CD4-positive, alpha-beta T cell treated with Interleukin-17A for 1 hour (primary cell): ENCODE measurements around the gene KIAA1671.

Experiments
- DNase-seq: peaks from one replicate; pipeline ENCODE4 v3.0.0-alpha.2; 2020

Gene KIAA1671

DNA sequence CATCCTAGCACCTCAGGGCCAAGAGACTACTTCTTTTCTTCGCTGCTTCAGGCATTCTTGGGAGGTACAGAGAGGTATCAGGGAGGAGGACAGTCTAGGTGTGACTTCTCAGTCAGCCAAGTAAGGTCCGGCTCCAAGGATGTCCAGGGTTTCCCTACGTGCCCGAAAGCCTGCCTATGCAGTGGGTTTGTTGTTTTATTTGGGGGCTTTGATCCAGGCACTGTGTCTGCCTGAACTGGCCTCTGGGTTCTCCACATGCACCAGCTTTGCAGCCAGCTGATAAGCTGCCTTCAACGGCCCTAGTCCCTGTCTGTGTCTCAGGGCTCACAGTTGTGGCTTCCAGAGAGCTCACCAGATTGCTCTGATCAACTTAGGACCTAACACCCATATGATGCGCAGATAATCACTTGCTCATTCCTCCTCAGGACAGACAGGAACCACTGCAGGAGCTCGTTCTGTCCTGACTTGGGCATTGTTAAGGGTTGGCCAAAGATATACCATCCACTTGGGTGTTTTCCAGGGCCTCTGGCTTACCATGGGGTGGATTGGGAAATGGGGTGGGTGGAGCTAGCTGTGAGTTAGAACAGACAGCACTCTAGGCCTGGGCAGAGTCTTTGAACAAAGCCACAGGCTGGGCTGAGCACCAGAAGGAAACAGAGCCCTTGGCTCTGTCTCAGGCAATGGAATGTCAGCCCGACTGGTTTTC, 201.6 kb downstream of the KIAA1671 start:
- no peak for DNase-seq

DNA sequence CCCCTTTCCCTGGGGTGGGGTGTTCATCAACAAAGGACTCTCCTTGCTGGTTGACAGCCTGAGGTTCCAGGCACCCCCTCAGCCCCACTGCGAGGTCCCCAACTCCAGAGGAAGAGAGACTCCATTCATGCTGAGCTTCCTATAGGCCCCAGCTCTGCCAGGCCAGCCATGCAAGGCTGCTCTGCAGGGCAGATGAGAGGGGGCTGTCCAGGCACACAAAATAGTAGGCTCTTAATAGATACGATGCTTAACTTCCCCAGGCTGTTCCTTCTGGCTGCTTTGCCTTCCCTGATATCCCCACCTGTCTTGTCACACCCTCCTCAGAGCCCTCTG, 202.1 kb downstream of the KIAA1671 start:
- DNase-seq, result no peak

DNA sequence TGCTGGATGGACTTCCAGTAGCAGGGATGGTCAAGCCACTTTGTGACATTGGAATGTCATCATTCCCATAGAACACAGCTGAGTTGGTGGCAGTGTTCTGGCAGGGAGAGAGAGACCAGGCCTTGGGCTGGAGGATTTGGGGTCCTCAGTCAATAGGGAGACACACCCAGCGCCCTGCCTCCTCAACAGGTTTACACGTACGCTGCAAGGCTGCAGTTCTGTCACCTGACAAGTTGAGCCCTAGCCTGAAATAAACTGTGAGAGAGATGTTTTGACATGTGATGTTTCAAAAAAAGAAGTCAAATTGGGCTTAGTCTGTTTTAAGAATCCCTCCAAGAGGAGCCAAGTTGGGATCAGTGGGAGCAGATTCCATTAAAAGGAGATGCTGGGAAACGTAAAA, 204.2 kb downstream of the KIAA1671 start:
- DNase-seq, result no peak

DNA sequence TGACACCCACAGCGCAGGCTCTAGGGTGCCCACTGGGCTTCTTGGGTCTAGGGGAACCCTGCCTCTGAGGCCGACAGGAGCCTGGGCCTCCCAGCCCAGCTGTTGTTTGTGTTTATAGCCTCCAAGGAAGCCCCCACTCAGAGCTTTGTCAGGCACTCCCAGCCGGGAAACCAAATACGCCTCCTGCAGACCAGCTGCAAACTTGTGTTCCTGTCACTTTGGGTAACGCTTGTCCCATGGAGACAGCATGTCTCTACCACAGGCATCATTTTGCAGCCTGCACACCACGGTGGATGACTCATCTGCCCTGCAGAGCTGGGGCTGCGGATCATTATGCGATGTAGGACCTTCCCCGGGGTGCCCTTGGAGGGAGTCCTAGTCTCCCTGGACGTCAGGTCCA, 206.5 kb downstream of the KIAA1671 start:
- DNase-seq, result no peak

DNA sequence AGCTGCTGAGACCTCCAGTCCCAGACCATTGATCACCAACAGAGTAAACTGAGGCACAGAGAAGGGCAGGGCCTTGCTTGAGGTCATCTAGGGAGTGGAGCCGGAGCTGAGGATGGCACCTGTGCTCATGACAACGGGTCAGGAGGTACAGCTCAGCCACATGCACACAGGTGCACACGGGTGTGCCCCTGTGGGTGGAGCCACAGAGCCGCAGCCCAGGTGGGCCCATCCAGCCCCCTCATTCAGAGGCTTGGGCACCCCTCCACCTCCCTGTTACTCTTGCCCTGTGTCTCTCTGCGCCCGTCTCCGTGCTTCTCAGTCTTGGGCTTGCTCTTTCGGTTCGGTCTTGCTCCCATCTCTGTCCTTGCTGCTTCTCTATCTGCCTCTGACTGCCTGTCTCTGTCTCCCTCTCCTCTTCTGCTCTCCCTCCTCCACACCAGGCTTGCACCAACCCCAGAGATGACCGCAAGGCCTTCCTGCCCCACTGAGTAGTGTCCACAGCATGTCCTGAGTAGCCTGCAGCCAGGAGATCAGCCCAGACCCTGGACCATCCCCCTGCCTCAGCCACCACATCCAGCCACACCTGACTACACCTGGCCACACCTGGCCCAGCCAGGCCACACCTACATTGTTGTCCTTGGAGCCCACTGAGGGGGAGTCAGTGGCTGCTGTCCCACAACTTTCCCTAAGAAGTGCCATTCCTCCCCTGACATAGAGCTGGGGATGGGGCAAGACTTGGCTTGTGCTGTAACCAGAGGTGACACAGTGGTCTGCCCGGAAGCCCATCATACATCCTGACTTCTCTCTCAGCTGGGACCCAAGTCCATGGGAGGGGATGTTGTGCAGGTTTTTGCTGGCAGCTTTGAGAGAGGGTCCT, 207.8 kb downstream of the KIAA1671 start:
- DNase-seq, result no peak

DNA sequence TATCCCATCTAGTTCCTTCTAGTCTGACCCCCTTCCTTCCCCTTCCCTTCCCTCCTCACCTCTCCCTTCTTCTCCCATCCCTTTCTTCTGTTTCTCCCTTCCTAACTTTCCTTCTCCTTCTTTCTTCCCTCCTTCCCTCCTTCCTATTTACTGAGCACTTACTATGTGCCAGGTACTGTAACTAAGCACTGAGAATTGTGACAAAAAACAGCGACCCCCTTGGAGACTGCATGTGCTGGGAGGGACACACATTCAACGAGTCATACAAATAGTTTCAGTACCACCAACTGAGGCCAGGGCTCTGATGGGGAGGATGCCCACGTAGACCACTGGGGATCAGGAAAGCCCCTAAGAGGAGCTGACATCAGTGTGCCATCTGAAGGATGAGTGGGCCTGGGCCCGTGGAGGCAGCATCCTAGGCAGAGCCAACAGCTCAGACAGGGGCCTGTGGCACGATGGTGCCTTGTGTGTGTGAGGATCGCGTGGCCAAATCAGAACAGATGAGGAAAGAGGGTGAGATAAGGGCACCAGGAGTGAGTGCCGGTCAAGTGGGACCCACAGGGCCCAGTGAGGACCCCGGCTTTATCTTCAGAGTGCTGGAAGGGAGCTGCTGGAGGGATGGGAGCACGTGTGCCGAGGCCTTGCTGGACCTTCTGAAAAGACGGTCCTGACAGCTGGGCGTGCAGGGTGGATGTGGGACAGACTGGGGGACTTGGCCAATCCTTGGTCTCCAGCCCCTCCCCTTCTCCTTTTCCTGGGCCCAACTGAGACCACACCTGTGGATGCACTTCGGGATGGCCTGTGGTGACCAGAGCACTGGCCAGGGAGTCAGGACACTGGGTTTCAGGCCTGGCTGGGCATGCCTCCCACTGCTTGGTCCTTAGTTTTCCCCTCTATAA, 208.8 kb downstream of the KIAA1671 start:
- no peak for DNase-seq

DNA sequence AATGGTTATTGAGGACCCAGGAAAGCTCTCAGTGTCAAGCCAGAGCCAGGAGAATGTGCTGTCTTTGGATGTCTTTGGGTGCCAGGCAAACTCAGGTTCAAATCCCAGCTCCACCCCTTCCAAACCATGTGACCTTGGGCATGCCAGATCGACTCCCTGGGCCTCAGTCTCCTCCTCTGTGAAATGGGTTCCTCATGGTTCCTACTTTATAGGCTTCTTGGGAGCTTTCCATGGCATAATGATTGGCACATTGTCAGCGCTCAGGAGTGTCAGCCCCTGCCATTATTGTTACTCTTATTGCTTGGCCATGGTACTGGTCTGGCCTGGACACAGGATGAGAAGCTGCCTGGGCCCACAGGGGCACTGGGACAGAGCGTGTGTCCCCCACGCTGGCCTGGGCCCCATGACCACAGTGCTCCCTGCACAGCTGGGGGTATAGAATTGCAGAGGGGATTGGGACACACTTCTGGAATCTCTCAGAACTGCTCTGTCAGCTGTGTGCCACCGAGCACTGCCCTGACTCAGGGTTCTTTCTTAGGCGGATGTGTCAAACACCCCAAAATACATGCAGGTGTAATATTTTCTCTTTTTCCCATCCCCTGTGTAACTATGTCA, 209.5 kb downstream of the KIAA1671 start:
- no peak for DNase-seq

DNA sequence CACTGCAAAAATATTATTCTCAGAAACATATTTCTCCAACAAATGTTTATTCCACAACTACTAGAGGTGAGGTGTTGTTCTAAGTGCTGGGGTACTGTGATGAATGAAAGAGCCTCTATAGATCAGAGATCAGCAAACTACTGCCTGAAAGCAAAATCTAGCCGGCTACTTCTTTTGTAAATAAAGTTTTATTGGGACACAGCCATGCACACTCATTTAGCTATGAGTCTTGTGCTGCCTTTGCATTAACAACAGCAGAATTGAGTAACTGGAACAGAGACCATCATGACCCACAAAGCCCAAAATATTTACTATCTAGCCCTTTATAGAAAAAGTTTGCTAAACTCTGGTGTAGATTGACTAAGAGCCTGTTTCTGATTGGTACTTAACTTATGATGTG, 210.0 kb downstream of the KIAA1671 start:
- no peak for DNase-seq

DNA sequence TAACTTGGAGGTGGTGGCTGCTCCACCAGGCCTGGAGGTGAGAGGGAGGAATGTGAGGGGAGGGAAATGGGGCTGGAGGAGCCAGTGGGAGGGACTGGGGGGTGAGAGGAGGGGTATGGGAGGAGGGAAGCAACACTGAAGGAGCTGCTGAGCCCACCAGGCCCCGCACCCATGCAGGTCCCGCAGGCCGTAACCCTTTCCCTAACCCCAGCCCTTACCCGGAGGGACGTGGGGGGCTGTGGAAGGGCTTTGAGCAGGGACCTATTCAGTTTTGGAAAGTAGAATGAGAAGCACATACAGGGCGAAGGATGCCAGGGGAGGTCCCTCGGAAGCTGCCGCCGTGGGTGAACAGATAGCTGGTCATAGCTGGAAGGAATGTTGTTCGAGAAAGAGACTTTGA, 213.3 kb downstream of the KIAA1671 start:
- DNase-seq, result no peak

DNA sequence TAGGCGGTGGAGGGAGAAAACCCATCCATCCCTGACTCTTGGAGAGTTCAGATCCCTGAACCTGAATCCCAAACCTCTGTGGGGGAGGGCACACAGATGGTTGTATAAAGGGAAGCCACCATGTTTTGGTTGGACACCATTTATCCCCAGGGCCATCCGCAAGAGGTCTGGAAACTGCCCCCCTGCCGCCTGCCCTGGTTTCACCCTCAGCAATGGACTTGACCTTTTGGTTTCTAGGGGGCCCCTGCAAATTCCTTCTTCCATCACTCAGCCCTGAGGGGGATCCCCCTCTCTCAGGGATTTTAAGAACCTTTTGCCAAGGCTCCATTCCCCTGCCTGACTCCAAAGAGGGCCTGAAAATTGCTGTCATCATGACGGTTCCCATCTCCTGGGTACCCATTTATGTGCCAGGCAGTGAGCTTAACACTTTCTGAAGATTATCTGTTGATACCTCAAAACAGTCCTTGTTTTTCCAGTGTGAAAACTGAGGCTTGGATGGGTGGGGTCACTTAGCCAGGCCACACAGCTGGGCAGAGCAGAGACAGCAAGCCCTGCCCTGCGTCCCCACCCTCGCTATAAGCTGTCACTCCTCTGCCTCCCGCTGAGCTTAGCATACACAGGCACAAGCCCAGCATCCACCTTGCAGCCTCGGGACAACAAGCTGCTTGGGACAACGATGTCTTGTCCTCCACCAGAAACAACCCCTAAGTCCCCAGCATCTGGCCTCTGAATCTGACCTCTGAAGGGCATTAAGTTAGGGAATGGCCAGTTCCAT, 213.9 kb downstream of the KIAA1671 start:
- DNase-seq, result no peak

DNA sequence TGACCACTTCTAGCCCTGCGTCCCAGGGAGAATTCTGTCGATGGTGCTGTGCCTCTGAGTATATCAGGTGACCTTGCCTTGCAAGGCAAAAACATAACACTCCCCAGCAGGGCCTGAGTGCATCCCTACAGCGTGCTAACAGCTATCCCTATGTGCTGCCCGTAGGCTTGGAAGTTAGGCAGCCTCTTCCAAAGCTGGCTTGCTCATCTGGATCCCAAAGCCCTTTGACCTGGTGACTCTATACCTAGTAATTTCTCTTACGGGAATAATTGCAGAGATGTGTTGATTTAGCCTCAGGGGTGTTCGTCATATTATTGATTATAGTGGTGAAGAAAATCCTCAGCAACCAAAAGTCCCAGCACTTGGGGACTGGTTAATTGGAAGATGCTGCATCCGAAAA, 214.6 kb downstream of the KIAA1671 start:
- DNase-seq, result no peak

DNA sequence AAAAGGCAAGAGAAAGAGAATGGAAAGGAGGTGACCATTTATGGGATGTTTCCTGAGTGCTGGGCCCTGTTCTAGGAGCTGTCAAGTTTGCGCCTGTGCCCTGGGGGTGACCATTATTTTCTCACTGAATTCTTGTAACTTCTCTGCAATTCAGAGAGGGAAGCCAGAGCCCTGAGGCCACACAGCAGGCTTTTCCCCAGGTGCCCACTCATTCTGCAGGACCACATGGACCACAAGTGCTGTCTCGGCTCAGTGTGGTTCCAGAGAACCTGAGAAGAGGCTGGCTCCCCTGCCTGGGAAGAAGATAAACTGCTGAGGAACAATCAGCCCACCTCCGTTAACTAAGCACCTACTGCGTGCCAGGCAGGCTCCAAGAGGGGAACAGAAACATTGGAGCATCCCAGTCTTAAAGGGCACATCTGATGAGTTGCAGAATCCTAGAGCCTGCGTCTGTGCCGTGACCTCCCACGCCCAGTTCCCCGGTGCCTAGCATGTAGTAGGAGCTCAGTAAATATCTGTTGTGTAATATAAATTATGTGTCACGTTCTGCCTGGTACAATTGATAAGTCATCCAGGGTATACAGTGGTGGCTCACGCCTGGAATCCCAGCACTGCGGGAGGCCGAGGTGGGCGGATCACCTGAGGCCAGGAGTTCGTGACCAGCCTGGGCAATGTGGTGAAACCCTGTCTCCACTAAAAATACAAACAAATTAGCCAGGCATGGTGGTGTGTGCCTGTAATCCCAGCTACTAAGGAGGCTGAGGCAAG, 215.5 kb downstream of the KIAA1671 start:
- no peak for DNase-seq

DNA sequence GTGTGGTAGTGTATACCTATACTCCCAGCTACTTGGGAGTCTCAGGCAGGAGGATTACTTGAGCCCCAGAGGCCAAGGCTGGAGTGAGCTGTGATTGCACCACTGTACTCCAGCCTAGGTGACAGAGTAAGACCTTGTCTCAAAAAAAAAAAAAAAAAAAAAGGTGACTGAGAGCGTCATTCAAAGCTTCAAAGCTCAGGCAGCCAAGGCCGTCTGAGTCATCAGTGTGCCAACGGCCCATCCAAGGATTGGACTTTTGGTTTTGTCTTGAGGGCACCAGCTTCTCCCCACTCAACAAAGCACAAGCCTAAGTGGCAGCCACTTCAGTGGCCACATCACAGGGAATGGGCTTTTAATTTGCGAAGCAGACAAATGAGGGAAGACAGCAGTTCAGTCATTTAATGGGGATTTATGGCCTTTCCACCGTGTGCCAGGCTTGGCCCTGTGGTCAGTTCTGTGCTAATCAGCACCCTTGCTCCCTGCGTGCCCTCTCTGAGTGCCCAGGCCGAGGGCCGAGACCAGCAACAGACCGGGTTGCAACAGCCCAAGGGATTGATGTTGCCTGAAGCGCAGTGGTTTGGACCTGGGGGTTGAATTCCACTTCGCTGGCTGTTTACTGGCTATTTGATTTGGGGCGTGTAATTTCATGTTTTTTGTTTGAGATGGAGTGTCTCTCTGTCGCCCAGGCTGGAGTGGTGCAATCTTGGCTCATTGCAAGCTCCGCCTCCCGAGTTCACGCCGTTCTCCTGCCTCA, 216.9 kb downstream of the KIAA1671 start:
- no peak for DNase-seq

DNA sequence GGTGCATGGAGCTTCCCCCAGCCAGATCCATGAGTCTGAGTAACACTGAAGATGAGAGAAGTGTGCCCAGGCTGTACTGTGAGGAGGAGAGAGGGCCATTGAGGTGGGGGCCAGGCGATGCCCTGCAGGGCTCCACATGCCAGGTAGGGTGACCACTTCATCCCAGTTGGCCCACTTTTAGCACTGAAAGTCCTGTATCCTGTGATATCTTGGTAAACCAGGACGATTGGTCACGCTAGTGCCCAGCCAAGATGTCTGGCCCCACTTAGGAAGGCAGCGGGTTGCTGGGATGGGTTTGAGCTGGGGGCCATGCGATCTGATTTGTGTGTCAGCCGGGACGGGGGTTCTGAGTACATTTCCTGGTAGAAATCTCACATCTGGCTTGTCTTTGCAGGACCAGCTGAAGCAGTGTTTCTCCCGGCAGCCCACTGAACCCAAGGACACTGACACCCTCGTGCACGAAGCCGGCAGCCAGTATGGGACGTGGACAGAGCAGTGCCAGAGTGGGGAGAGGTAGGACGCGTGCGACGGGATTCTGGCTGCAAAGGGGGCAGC, 218.0 kb downstream of the KIAA1671 start:
- no peak for DNase-seq

DNA sequence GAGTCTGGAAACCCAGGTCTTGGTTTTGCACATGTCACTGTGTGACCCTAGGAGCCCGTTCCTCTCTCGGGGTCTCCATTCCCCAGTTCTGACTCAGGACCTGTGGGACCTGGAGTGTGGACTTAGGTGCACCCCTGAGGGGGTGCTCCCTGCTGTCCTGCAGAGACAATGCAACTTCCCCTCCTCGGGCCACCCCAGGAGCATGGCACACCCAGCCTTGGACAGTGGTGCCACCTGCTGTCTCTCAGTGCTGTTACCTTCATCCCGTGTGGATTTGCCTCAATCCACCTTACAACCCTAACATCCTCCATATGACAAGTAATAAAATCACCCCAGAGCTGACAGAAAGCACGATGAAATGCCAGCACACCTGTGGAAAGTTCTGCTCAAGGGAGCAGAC, 219.6 kb downstream of the KIAA1671 start:
- DNase-seq, result peak; percentile 15

DNA sequence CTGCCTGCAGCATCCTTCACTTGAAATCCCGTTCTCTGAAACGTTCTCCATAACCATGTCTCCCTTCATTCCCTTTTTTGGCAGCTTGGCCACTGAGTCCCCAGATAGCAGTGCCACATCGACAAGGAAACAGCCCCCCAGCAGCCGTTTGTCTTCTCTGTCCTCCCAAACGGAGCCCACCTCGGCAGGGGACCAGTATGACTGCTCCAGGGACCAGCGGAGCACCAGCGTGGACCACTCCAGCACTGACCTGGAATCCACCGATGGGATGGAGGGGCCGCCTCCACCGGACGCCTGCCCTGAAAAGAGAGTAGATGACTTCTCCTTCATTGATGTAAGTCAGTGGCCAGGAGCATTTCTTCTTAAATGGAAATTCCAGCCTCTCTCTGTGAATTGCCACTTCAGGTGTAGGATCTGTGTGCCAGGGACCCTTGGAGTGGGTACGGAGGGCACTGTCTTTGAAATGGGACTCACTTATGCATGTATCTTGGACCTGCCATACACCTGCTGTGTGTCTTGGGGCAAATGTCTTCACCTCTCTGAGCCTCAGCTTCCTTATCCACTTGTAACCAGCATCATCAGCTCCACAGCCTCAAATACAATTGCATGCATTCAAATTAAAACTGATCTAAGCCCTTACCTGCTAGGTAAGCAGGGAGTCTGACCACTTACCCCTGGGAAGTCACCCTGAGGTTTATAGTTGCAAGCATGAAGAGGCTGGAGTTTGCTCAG, 221.8 kb downstream of the KIAA1671 start:
- DNase-seq, result no peak

DNA sequence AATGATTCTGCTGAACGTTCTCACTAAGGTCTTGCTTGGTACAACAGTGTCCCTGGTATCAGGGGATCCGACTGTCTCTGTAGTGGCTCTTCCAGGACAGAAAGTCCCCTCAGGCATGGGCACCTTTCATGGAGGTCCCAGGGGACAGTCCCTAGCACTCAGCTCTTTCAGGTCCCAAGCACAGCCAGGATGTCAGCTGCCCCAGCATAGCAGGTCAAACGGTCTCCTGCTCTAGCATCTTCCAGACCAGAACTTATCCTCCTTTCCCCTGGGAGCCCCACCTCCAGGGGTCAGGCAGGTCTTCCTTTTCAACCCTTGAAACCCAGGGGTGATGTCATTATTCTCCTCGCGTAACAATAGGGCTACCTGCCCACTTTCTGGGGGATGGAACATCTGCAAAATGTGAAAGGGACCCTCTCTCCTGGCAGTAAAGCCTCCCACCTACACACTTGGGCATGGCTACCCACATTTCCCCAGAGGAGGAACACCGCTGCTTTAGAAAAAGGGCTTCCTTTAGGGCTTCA, 222.4 kb downstream of the KIAA1671 start:
- DNase-seq, result no peak

DNA sequence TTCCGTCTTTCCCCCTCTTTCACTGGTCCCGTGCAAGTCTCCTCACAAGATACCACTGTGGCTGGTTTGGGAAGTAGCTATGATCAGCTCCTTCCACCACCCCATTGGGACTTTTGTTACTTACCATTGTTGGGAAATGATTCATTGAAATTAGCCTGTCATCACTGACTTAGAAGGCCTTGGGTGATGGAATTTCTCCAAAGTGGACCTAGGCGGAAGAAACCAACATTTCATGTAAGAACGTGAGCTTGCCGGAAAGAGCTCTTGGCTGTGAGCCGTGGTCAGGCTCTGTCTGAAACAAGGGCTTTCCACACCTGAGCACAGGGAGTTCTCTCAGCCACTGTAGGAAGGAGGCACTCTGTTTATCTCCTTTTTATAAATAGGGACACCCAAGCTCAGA, 223.7 kb downstream of the KIAA1671 start:
- DNase-seq, result no peak

DNA sequence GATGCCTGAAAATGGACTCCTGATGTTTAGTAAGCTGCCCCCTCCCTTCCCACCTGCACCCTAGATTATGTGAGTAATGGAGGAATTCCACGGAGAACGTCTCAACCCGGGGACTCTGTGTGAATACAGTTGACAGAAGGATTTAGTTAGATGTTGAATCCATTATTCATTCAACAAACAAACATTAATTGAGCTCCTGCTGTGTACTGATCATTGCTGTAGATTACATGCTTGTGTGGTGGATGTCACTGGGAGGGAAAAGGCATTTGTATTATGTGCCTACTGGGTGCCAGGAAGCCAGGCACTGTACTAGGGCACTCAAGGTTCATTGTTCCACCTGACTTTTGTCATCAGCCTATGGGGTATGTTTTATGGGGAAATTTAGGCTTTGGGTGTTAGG, 224.3 kb downstream of the KIAA1671 start:
- DNase-seq, result no peak
